Cardiac muscle cell (in vitro differentiated cells and primary cell): Measurements from ENCODE around the gene RBM10. TPM values are rescaled to one million over a fixed set of nuclear protein-coding genes. Genes with fewer than 3 reads are reported as not detected.

ENCODE experiments used
- DNase-seq, 2 donors: peaks; one replicate each; pipeline versions ENCODE4 v3.0.0 to v3.0.0-alpha.2; 2010 to 2017; ENCODE audit warnings: low read depth in 1 of 2, low spot score in 1 of 2
- H3K27ac ChIP-seq: fragments of 200-600 bp; sonication (generic); 2 replicates; pipeline ENCODE4 v1.5.1; 2016
- H3K27me3 ChIP-seq: fragments of 200-600 bp; sonication (generic); 2 replicates; pipeline ENCODE4 v1.6.0; 2016; ENCODE audit warnings: control low read depth
- H3K36me3 ChIP-seq: fragments of 200-600 bp; sonication (generic); 2 replicates; pipeline ENCODE4 v1.5.1; 2016; ENCODE audit warnings: control low read depth
- H3K4me1 ChIP-seq: fragments of 200-600 bp; sonication (generic); 2 replicates; pipeline ENCODE4 v1.8.1; 2017; ENCODE audit warnings: low read depth, mild to moderate bottlenecking, mixed run types
- H3K4me3 ChIP-seq: fragments of 200-600 bp; sonication (generic); 2 replicates; pipeline ENCODE4 v1.5.1; 2016; ENCODE audit warnings: mild to moderate bottlenecking
- H3K9me3 ChIP-seq: fragments of 200-600 bp; sonication (generic); 2 replicates; pipeline ENCODE4 v1.5.1; 2017; ENCODE audit warnings: low read depth, mild to moderate bottlenecking, control low read depth
- polyA plus RNA-seq: library from polyadenylated mRNA; unstranded; fragments of >200 nt; fragmentation: Nextera tagmentation; extraction: Ambion mirVana; gene quantifications from 2 replicates; pipeline ENCODE4 v1.2.1, GENCODE V29; 2016
- total RNA-seq: library from RNA; depleted of rRNA; stranded (reverse); fragments of >200 nt; gene quantifications from 2 replicates; pipeline ENCODE4 v1.2.3, GENCODE V29; 2016
- TF ChIP-seq, protein P1 (sequence below): IDR thresholded peaks from 2 replicates; pipeline ENCODE4 v1.5.1; 2012; ENCODE audit warnings: low read depth, mild to moderate bottlenecking, low read length

Gene RBM10
- total and polyA plus RNA-seq, 2 experiments from 2014 or later: 48.7 to 70.0 TPM

- H3K27me3 ChIP-seq: no peaks in the 10 kb centered on the region
- no peaks in the 10 kb centered on the region for H3K36me3 ChIP-seq
- DNase-seq: no peak
- no peak overlapping the region for H3K4me3 ChIP-seq
- TF ChIP-seq, protein P1, sequence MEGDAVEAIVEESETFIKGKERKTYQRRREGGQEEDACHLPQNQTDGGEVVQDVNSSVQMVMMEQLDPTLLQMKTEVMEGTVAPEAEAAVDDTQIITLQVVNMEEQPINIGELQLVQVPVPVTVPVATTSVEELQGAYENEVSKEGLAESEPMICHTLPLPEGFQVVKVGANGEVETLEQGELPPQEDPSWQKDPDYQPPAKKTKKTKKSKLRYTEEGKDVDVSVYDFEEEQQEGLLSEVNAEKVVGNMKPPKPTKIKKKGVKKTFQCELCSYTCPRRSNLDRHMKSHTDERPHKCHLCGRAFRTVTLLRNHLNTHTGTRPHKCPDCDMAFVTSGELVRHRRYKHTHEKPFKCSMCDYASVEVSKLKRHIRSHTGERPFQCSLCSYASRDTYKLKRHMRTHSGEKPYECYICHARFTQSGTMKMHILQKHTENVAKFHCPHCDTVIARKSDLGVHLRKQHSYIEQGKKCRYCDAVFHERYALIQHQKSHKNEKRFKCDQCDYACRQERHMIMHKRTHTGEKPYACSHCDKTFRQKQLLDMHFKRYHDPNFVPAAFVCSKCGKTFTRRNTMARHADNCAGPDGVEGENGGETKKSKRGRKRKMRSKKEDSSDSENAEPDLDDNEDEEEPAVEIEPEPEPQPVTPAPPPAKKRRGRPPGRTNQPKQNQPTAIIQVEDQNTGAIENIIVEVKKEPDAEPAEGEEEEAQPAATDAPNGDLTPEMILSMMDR: no peak
- H3K27ac ChIP-seq: no peak overlapping the region
- no peaks in the 10 kb centered on the region for H3K9me3 ChIP-seq
- H3K4me1 ChIP-seq: no peaks in the 10 kb centered on the region
Measured at GRCh38 chrX:47180346-47180745, 35.3 kb downstream of the RBM10 start.

GRCh38 chrX:47181301-47181700 is 36.3 kb downstream of the RBM10 start:
- no peak overlapping the region for H3K4me3 ChIP-seq
- H3K9me3 ChIP-seq: no peaks in the 10 kb centered on the region
- H3K4me1 ChIP-seq: no peaks in the 10 kb centered on the region
- H3K36me3 ChIP-seq: no peaks in the 10 kb centered on the region
- TF ChIP-seq, protein P1: no peak
- no peaks in the 10 kb centered on the region for H3K27me3 ChIP-seq
- no peak overlapping the region for H3K27ac ChIP-seq
- DNase-seq: no peak

GRCh38 chrX:47182106-47182700 is 37.2 kb downstream of the RBM10 start:
- no peak overlapping the region for H3K4me3 ChIP-seq
- DNase-seq: no peak
- TF ChIP-seq, protein P1: no peak
- no peaks in the 10 kb centered on the region for H3K36me3 ChIP-seq
- H3K27me3 ChIP-seq: no peaks in the 10 kb centered on the region
- no peak overlapping the region for H3K27ac ChIP-seq
- no peaks in the 10 kb centered on the region for H3K4me1 ChIP-seq
- H3K9me3 ChIP-seq: no peaks in the 10 kb centered on the region

DNA sequence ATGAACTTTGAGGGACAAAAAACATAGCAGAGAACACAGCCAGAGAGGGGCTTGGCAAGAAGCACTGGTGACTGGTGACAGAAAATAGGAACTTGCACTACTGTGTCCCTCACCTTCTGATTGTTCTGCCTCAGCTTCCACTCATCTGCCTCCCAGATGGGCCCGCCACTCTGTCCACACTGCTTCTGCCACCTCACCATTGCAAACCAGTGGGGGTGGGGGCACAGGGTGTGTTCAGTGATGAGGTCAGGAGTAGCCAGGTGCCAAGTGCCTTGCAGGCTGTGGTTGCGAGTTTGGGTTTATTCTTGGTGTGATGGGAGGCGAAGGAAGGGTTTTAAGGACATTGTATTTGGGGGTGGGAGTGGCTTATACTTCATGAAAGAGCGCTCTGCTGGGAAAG is 39.5 kb downstream of the RBM10 start:
- Histone ChIP-seq H3K4me3 (no peak overlapping the region), H3K27me3 (no peaks in the 10 kb centered on the region), H3K9me3 (no peaks in the 10 kb centered on the region), H3K27ac (no peak overlapping the region), H3K4me1 (no peaks in the 10 kb centered on the region), H3K36me3 (no peaks in the 10 kb centered on the region)
- DNase-seq: no peak
- TF ChIP-seq, protein P1: no peak

DNA sequence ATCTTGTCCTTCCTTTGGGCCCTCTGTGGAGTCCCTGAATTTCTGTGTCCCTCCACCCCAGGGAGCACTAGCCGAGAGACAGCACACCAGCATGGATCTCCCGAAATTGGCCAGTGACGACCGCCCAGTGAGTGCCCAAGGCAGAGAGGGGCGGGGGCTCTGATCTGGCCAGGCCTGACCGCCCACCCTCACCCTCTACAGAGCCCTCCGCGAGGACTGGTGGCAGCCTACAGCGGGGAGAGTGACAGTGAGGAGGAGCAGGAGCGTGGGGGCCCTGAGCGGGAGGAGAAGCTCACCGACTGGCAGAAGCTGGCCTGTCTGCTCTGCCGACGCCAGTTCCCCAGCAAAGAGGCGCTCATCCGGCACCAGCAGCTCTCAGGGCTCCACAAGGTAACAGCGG is 40.2 kb downstream of the RBM10 start:
- H3K9me3 ChIP-seq: no peaks in the 10 kb centered on the region
- TF ChIP-seq, protein P1: no peak
- no peak overlapping the region for H3K27ac ChIP-seq
- H3K27me3 ChIP-seq: no peaks in the 10 kb centered on the region
- H3K4me3 ChIP-seq: no peak overlapping the region
- no peaks in the 10 kb centered on the region for H3K36me3 ChIP-seq
- H3K4me1 ChIP-seq: no peaks in the 10 kb centered on the region
- DNase-seq: no peak
